ENCODE results near the gene FURIN. TPM values are rescaled to one million over a fixed set of nuclear protein-coding genes. Genes with fewer than 3 reads are reported as not detected.

FURIN gene
- total and polyA plus RNA-seq, 4 experiments from 2014 or later: 1.6 to 40.3 (median 24.4) TPM

DNA sequence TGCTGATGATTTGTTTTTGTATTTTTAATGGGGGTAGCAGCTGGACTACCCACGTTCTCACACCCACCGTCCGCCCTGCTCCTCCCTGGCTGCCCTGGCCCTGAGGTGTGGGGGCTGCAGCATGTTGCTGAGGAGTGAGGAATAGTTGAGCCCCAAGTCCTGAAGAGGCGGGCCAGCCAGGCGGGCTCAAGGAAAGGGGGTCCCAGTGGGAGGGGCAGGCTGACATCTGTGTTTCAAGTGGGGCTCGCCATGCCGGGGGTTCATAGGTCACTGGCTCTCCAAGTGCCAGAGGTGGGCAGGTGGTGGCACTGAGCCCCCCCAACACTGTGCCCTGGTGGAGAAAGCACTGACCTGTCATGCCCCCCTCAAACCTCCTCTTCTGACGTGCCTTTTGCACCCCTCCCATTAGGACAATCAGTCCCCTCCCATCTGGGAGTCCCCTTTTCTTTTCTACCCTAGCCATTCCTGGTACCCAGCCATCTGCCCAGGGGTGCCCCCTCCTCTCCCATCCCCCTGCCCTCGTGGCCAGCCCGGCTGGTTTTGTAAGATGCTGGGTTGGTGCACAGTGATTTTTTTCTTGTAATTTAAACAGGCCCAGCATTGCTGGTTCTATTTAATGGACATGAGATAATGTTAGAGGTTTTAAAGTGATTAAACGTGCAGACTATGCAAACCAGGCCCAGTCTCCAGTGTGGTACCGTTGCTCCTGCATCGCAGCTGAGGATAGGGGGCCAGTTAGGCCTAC lies 14.6 kb downstream of the FURIN start:
- Mint-ChIP-seq H3K4me1 (peaks cover 2 to 17% (median 8%) of the 10 kb centered on the region in 4 donors), H3K4me3 (peak overlapping the region in 1 of 8 donors; percentile 13), H3K27me3 (peaks cover 2 to 9% of the 10 kb centered on the region in 2 donors), H3K9me3 (no peaks in the 10 kb centered on the region), H3K36me3 (peaks cover 11 to 34% of the 10 kb centered on the region in 2 donors), H3K27ac (peak overlapping the region in 3 of 7 donors; percentile 27 to 72 (median 72))
- intact Hi-C loops (cut with micrococcal nuclease): no loop called here
- Histone ChIP-seq H3K4me1 (ENCODE audit: insufficient read depth, low read length) (peaks cover 5% of the 10 kb centered on the region), H3K27me3 (ENCODE audit: insufficient read depth, low read length) (no peaks in the 10 kb centered on the region), H3K27ac (ENCODE audit: low read depth, low read length) (no peak overlapping the region), H3K4me3 (ENCODE audit: low read length in 2 of 2) (no peak overlapping the region), H3K36me3 (ENCODE audit: insufficient read depth, low read length) (peaks cover 29% of the 10 kb centered on the region), H3K9me3 (ENCODE audit: control insufficient read depth in 1 of 2, low read length in 2 of 2) (no peaks in the 10 kb centered on the region)
- DNase-seq: no peak
- ChIA-PET CTCF (ENCODE audit: partially characterized antibody) (no interaction called here), POLR2A (ENCODE audit: partially characterized antibody) (interaction anchor here (0.8 kb wide), 1 partner anchor 343 kb away, joined by 3 read pairs; no protein-coding TSS in a partner anchor)

DNA sequence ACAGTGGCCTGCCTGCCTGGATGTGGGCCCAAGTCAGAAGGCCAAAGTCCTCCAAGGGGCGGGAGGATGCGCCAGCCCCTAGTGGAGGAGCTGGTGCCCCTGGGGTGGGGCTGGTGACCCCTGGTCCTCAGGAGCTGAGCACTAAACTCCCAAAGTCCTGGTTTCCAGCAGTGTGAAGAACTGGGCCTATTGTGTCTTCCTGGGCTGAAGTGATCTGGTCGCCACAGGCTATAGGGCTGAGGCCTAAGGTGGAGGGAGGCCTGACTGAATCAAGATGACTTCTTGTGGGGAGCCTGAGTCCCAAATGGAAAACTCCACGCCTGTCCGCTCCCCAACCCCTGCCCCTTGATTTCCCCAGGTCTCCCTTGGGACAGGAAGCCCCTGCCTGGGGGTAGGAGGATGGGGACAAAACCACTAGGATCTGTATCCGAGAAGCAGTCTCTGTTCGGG lies 15.2 kb downstream of the FURIN start:
- intact Hi-C loops (cut with micrococcal nuclease): no loop called here
- Mint-ChIP-seq H3K4me1 (peaks cover 2 to 17% (median 8%) of the 10 kb centered on the region in 4 donors), H3K36me3 (peaks cover 5 to 28% of the 10 kb centered on the region in 2 donors), H3K9me3 (no peaks in the 10 kb centered on the region), H3K4me3 (peak overlapping the region in 1 of 8 donors; percentile 52), H3K27me3 (peaks cover 5 to 9% of the 10 kb centered on the region in 2 donors), H3K27ac (peak overlapping the region in 1 of 7 donors; percentile 27)
- Histone ChIP-seq H3K27ac (ENCODE audit: low read depth, low read length) (no peak overlapping the region), H3K4me1 (ENCODE audit: insufficient read depth, low read length) (peaks cover 5% of the 10 kb centered on the region), H3K27me3 (ENCODE audit: insufficient read depth, low read length) (no peaks in the 10 kb centered on the region), H3K36me3 (ENCODE audit: insufficient read depth, low read length) (peaks cover 23% of the 10 kb centered on the region), H3K4me3 (ENCODE audit: low read length in 2 of 2) (no peak overlapping the region), H3K9me3 (ENCODE audit: control insufficient read depth in 1 of 2, low read length in 2 of 2) (no peaks in the 10 kb centered on the region)
- DNase-seq: no peak
- ChIA-PET POLR2A (ENCODE audit: partially characterized antibody) (no interaction called here), CTCF (ENCODE audit: partially characterized antibody) (interaction anchor here (1.0 kb wide), 2 partner anchors 14 to 137 kb away, joined by 3 read pairs; no protein-coding TSS in a partner anchor)

DNA sequence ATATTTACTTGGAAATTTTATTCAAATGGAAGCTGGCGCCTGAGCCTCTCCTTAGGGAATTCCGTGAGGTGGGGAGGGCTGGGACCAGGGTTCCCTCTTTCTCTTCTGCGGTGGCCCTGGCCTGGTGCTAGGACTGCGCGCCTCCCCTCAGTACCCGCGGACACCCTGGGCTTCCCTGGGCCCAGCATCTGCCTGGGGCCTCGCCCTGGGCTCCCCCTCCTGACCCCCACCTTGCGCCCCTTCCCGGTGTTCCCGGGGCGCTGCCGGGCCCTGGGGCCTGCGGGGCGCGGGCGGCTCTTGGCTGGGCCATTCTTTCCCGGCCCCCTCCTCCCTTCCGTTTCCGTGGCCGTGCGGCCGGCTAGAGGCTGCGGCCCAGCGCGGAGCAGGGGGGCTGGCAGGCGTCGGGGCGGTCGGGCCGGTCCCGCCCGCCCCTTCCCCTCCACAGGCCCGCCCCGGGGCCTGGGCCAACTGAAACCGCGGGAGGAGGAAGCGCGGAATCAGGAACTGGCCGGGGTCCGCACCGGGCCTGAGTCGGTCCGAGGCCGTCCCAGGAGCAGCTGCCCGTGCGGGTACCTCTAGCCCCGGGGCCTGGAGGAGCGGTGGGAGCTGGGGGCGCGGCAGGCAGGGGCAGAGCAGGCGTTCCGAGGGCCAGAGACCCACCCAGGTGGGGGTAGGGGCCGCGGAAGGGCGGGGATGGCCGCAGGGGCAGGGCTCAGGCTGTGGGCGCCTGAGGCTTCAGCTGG lies 15.8 kb downstream of the FURIN start, which contains the start of gene FES:
Gene FES, plus strand, starts transcription at position 529 of the 743 bp plus-strand sequence. CDS start 542 bp downstream, outside the sequence.
- H3K4me1 ChIP-seq (ENCODE audit: insufficient read depth, low read length): peaks cover 5% of the 10 kb centered on the region
- peaks cover 17% of the 10 kb centered on the region for H3K36me3 ChIP-seq (ENCODE audit: insufficient read depth, low read length)
- H3K4me3 Mint-ChIP-seq: peak within 1 kb of the TSS in 3 of 8 donors; percentile 29 to 52 (median 39)
- no peak for DNase-seq
- H3K27me3 ChIP-seq (ENCODE audit: insufficient read depth, low read length): no peaks in the 10 kb centered on the region
- intact Hi-C loops (cut with micrococcal nuclease): no loop called here
- no peaks in the 10 kb centered on the region for H3K9me3 Mint-ChIP-seq
- peaks cover 3 to 22% of the 10 kb centered on the region in 2 donors for H3K36me3 Mint-ChIP-seq
- POLR2A ChIA-PET (ENCODE audit: partially characterized antibody): interaction anchor here (1.3 to 2.8 kb wide), 4 partner anchors 12 to 236 kb away, joined by 3 to 9 read pairs (median 8); partner anchors contain the start of genes HDDC3 and MAN2A2
- H3K4me1 Mint-ChIP-seq: peaks cover 2 to 17% (median 8%) of the 10 kb centered on the region in 4 donors
- no peak within 1 kb of the TSS for H3K4me3 ChIP-seq (ENCODE audit: low read length in 2 of 2)
- peaks cover 5 to 9% of the 10 kb centered on the region in 2 donors for H3K27me3 Mint-ChIP-seq
- CTCF ChIA-PET (ENCODE audit: partially characterized antibody): interaction anchor here (1.0 to 6.2 kb wide), 12 partner anchors 11 to 564 kb away, joined by 3 to 118 read pairs (median 12); partner anchors contain the start of genes BLM and MAN2A2
- H3K27ac Mint-ChIP-seq: peak within 1 kb of the TSS in 4 of 7 donors; percentile 27 to 80 (median 44)
- H3K27ac ChIP-seq (ENCODE audit: low read depth, low read length): no peak within 1 kb of the TSS
- H3K9me3 ChIP-seq (ENCODE audit: control insufficient read depth in 1 of 2, low read length in 2 of 2): no peaks in the 10 kb centered on the region

DNA sequence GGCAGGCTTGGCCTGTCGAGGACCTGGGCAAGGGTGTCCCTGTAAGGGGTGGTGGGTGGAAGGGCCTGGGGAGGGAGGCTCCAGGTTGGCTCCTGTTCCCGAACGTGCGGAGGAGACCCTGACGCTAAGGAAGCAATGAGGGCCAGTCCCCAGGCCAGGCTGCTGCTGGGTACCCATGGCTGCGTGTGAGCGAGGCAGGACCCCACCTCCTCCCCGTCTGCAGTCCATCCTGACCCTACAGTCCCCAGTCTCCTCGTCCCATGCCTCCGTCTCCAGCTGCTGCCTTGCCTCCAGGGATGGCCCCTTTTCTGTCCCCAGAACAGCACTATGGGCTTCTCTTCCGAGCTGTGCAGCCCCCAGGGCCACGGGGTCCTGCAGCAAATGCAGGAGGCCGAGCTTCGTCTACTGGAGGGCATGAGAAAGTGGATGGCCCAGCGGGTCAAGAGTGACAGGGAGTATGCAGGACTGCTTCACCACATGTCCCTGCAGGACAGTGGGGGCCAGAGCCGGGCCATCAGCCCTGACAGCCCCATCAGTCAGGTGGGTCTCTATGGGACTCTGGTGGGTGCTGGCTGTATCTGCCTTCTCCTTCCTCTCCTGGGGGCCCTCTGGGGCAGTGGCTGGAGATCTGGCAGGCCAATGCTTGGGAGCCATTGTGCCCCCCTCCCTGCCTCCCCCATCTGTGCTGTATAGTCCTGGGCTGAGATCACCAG lies 16.5 kb downstream of the FURIN start:
- H3K27ac ChIP-seq (ENCODE audit: low read depth, low read length): no peak overlapping the region
- CTCF ChIA-PET (ENCODE audit: partially characterized antibody): interaction anchor here (0.6 to 6.2 kb wide), 36 partner anchors 9 to 591 kb away, joined by 3 to 118 read pairs (median 6); partner anchors contain the start of genes BLM, HDDC3, MAN2A2 and UNC45A
- intact Hi-C loops (cut with micrococcal nuclease): no loop called here

DNA sequence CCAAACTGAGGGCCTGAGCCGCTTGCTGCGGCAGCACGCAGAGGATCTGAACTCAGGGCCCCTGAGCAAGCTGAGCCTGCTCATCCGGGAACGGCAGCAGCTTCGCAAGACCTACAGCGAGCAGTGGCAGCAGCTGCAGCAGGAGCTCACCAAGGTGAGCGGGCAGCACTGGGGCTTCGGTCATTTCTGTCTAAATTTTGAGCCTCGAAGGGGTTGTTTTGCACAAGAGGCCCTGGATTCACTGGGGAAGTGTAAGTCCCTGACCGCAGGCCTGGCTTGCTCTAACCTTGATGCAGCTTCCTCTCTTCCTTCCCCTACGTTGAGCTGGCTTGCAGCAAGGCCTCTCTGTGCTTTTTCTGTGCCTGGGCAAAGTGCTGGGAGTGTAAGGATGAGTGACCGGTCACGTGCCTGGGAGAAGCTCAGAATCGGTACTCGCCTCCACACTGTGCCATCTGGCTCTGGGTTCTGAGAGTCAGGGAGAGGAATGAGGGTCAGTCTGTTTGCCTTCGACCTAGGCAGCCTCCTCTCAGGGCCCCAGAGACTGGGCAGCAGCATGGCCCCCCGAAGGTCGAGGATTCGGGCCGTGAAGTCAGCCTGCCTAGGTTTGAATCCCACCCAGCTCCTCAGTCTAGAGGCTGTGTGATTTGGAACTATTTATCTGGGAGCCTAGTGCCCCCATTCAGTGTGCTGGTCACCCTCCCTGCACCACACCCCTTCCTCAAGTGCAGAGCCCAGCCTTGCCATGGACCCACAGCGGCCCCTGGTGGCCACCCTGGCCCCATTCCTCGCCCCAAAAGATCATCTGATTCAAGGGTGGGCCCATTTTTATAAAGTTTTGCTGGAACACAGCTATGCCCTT lies 17.3 kb downstream of the FURIN start:
- DNase-seq: peak; percentile 65 to 69 (median 66)
- Mint-ChIP-seq H3K9me3 (no peaks in the 10 kb centered on the region), H3K4me3 (peak overlapping the region in 2 of 8 donors; percentile 52 to 77), H3K27ac (peak overlapping the region in 3 of 7 donors; percentile 30 to 72 (median 60)), H3K4me1 (peaks cover 2 to 17% (median 8%) of the 10 kb centered on the region in 4 donors), H3K36me3 (peaks cover 0 to 11% of the 10 kb centered on the region in 2 donors), H3K27me3 (peaks cover 5 to 9% of the 10 kb centered on the region in 2 donors)
- no peak overlapping the region for H3K4me3 ChIP-seq (ENCODE audit: low read length in 2 of 2)
- no peaks in the 10 kb centered on the region for H3K9me3 ChIP-seq (ENCODE audit: control insufficient read depth in 1 of 2, low read length in 2 of 2)
- H3K27me3 ChIP-seq (ENCODE audit: insufficient read depth, low read length): no peaks in the 10 kb centered on the region
- ChIA-PET CTCF (ENCODE audit: partially characterized antibody) (interaction anchor here (0.6 to 6.2 kb wide), 54 partner anchors 10 to 592 kb away, joined by 3 to 118 read pairs (median 5); partner anchors contain the start of genes BLM, HDDC3, MAN2A2 and UNC45A), POLR2A (ENCODE audit: partially characterized antibody) (interaction anchor here (1.2 to 2.8 kb wide), 8 partner anchors 14 to 240 kb away, joined by 3 to 9 read pairs (median 4); partner anchors contain the start of genes HDDC3, MAN2A2 and UNC45A)
- H3K36me3 ChIP-seq (ENCODE audit: insufficient read depth, low read length): peaks cover 5% of the 10 kb centered on the region
- peaks cover 5% of the 10 kb centered on the region for H3K4me1 ChIP-seq (ENCODE audit: insufficient read depth, low read length)
- intact Hi-C loops (cut with micrococcal nuclease): loop anchor here (1.0 kb wide), 5 partner anchors 17 to 565 kb away; no protein-coding TSS in a partner anchor
- no peak overlapping the region for H3K27ac ChIP-seq (ENCODE audit: low read depth, low read length)

More for the DNA sequence above, 16.5 kb downstream of the FURIN start:
- no peak for DNase-seq
- peaks cover 5 to 9% of the 10 kb centered on the region in 2 donors for H3K27me3 Mint-ChIP-seq
- H3K9me3 ChIP-seq (ENCODE audit: control insufficient read depth in 1 of 2, low read length in 2 of 2): no peaks in the 10 kb centered on the region
- peak overlapping the region in 2 of 8 donors; percentile 29 to 39 for H3K4me3 Mint-ChIP-seq
- peaks cover 12% of the 10 kb centered on the region for H3K36me3 ChIP-seq (ENCODE audit: insufficient read depth, low read length)
- H3K36me3 Mint-ChIP-seq: peaks cover 0 to 15% of the 10 kb centered on the region in 2 donors
- peak overlapping the region in 3 of 7 donors; percentile 42 to 80 (median 46) for H3K27ac Mint-ChIP-seq
- POLR2A ChIA-PET (ENCODE audit: partially characterized antibody): interaction anchor here (1.2 to 2.8 kb wide), 7 partner anchors 13 to 237 kb away, joined by 3 to 9 read pairs (median 5); partner anchors contain the start of genes HDDC3, MAN2A2 and UNC45A
- H3K4me1 Mint-ChIP-seq: peaks cover 2 to 17% (median 8%) of the 10 kb centered on the region in 4 donors
- H3K9me3 Mint-ChIP-seq: no peaks in the 10 kb centered on the region
- peaks cover 5% of the 10 kb centered on the region for H3K4me1 ChIP-seq (ENCODE audit: insufficient read depth, low read length)
- H3K27me3 ChIP-seq (ENCODE audit: insufficient read depth, low read length): no peaks in the 10 kb centered on the region
- H3K4me3 ChIP-seq (ENCODE audit: low read length in 2 of 2): no peak overlapping the region

Measured in CD4-positive, alpha-beta memory T cell (primary cell).